ENCODE measurements around the gene CCDC8. TPM values are rescaled to one million over a fixed set of nuclear protein-coding genes. Genes with fewer than 3 reads are reported as not detected.
"Not testable (repeated sequence)": the region's sequence is repeated elsewhere in the genome, so short reads cannot be mapped to it uniquely, and the experiment has no call there.

CCDC8 gene
- total RNA-seq, 1 experiment from 2014 or later = 18.6 TPM

DNA sequence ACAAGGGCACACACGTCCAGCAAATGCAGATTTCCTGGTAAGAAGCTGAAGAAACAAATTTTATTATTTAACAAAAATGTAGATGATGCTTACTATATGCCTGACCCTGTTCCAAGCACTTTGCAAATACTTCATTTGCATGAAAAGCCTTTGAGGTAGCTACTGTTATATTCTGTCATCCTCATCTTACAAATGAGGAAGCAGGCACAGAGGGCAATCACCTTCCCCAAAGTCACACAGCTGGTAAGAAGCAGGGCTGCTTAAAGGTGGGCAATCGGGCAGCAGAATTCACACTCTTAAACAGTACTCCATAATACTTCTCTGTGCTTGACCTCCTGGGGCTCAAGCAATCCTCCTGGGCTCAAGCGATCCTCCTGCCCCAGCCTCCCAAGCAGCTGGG, 33.6 kb upstream of the CCDC8 start:
- Histone ChIP-seq H3K9me3 (replicated peaks) (no peaks in the 10 kb centered on the region; the same call in none of the 2 replicates), H3K27me3 (replicated peaks) (no peaks in the 10 kb centered on the region), H3K27ac (no peak overlapping the region), H3K4me1 (replicated peaks) (peaks cover 6% of the 10 kb centered on the region), H3K4me3 (no peak overlapping the region), H3K36me3 (no peaks in the 10 kb centered on the region)
- DNase-seq (ENCODE audit: low read depth in 1 of 2, low spot score in 2 of 2) = no peak

DNA sequence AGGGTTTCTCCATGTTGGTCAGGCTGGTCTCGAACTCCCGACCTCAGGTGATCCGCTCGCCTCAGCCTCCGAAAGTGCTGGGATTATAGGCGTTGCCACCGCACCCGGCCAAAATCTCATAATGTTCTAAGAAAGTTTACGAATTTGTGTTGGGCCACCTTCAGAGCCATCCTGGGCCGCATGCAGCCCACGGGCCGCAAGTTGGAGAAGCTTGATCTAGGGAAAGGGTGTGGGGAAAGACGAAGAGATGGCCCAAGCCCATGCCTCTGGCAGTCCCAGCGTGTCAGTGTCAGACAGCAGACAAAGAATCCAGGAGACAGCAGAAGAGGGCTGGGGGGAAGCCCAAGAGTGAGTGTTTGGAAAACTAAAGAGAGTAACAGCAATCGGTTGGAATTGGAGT, 32.7 kb upstream of the CCDC8 start:
- Histone ChIP-seq H3K27me3 (replicated peaks) (no peaks in the 10 kb centered on the region), H3K9me3 (replicated peaks) (no peaks in the 10 kb centered on the region; the same call in none of the 2 replicates), H3K4me3 (no peak overlapping the region)

DNA sequence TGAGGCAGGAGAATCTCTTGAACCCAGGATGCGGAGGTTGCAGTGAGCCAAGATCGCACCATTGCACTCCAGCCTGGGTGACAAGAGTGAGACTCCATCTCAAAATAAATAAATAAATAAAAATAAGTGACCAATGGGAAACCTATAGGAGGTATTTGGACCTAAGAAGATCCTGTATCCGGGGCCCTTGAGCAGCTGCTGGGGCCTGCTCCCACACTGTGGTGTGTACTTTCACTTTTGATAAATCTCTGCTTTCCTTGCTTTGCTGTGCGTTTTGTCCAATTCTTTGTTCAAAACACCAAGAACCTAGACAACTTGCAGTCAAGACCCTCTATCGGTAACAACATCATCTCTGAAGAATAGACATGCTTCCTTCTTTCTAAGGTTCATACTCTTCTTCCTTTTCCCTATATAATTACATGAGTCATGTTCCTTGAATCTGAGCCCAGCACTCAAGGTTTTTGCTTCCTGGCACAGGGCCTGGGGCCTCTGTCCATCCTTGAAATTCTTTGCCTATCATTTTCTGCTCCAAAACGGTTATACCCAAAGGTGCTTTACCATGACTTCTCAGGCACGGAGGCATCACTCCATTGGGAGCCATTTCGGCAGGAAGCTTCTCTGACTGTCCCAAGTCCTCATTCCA, 29.6 kb upstream of the CCDC8 start:
- DNase-seq (ENCODE audit: low read depth in 1 of 2, low spot score in 2 of 2) = peak in 1 of 2 experiments; percentile 64
- Histone ChIP-seq H3K36me3 (no peaks in the 10 kb centered on the region), H3K4me3 (no peak overlapping the region), H3K4me1 (replicated peaks) (peaks cover 6% of the 10 kb centered on the region), H3K27ac (no peak overlapping the region), H3K27me3 (replicated peaks) (no peaks in the 10 kb centered on the region), H3K9me3 (replicated peaks) (no peaks in the 10 kb centered on the region)

More for the DNA sequence above, 32.7 kb upstream of the CCDC8 start:
- H3K36me3 ChIP-seq = no peaks in the 10 kb centered on the region
- no peak for DNase-seq (ENCODE audit: low read depth in 1 of 2, low spot score in 2 of 2)
- peaks cover 6% of the 10 kb centered on the region for H3K4me1 ChIP-seq (replicated peaks)
- H3K27ac ChIP-seq = no peak overlapping the region

DNA sequence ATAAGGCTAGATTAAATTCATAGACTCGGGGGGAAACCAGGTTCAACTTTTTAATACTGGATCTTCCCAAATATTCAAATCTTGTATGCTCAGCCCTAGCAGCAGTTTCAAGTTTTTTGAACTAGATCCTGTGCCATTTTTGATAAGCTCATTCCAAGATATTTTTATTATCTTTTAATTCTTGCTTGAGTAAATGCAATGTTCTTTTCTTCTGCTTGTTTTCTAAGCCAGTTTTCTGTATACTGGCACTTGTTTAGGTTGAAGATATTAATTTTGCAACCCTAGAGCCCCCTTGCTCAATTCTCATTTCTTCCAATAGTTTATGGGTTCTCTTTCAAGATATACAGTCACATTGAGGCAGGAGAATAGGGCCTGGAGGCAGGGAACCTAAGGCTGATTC, 28.5 kb upstream of the CCDC8 start:
- no peak for DNase-seq (ENCODE audit: low read depth in 1 of 2, low spot score in 2 of 2)
- H3K4me3 ChIP-seq = no peak overlapping the region

DNA sequence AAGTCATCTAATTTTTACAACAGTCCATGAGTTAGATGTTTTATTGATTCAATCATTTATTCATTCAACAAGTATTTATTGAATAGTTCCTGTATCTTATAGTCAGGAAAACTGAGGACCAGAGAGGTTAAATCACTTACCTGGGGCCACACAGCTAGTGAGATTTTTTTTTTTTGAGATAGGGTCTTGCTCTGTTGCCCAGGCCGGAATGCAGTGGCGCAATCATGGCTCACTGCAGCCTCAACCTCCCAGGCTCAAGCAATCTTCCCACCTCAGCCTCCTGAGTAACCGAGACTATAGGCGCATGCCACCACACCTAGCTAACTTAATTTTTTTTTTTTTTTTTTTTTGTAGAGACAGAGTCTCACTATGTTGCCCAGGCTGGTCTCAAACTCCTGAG, 22.3 kb upstream of the CCDC8 start:
- H3K4me1 ChIP-seq (replicated peaks); H3K27me3 ChIP-seq (replicated peaks); H3K36me3 ChIP-seq; H3K4me3 ChIP-seq; H3K27ac ChIP-seq; H3K9me3 ChIP-seq (replicated peaks); DNase-seq (ENCODE audit: low read depth in 1 of 2, low spot score in 2 of 2): not testable (repeated sequence)

More for the DNA sequence above, 28.5 kb upstream of the CCDC8 start:
- peaks cover 6% of the 10 kb centered on the region for H3K4me1 ChIP-seq (replicated peaks)
- no peak overlapping the region for H3K27ac ChIP-seq
- H3K36me3 ChIP-seq = no peaks in the 10 kb centered on the region
- H3K9me3 ChIP-seq (replicated peaks) = no peaks in the 10 kb centered on the region
- H3K27me3 ChIP-seq (replicated peaks) = no peaks in the 10 kb centered on the region

DNA sequence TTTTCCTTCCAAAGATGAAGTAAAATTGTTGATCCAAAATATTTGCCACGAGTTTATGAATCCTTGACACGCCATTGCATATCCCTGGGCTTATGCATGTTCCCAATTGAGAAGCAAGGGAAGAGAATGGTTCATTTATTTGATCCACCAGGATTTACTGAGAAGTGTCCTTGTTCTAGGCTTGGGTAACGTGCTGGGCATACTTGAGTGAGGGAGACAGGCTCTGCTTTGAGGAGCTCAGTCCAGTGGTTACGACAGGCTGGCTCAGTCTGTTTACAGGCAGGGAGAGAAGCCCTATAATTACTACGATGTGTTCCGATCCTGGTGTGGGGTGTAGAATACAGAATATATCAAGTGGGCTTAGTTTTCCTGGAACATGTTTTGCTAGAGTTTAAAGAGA, 21.6 kb upstream of the CCDC8 start:
- no peak for DNase-seq (ENCODE audit: low read depth in 1 of 2, low spot score in 2 of 2)
- no peaks in the 10 kb centered on the region for H3K9me3 ChIP-seq (replicated peaks)

DNA sequence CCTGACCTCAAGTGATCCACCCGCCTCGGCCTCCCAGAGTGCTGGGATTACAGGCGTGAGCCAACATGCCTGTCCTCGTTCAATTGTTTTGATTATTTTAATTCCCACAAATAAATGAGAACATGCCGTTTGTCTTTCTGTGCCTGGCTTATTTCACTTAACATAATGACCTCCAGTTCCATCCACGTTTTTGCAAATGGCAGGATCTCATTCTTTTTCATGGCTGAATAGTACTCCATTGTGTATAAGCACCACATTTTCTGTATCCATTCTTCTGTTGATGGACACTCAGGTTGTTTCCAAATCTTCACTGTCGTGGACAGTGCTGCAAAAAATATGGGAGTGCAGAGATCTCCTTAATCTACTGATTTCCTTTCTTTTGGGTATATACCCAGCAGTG, 20.1 kb upstream of the CCDC8 start:
- not testable (repeated sequence) for H3K9me3 ChIP-seq (replicated peaks); H3K27me3 ChIP-seq (replicated peaks); H3K36me3 ChIP-seq; H3K4me1 ChIP-seq (replicated peaks); H3K27ac ChIP-seq; DNase-seq (ENCODE audit: low read depth in 1 of 2, low spot score in 2 of 2); H3K4me3 ChIP-seq

More for the DNA sequence above, 21.6 kb upstream of the CCDC8 start:
- no peaks in the 10 kb centered on the region; the same call in 1 of the 2 replicates for H3K27me3 ChIP-seq (replicated peaks)
- H3K36me3 ChIP-seq = no peaks in the 10 kb centered on the region
- H3K27ac ChIP-seq = no peak overlapping the region
- H3K4me3 ChIP-seq = no peak overlapping the region
- no peaks in the 10 kb centered on the region for H3K4me1 ChIP-seq (replicated peaks)

DNA sequence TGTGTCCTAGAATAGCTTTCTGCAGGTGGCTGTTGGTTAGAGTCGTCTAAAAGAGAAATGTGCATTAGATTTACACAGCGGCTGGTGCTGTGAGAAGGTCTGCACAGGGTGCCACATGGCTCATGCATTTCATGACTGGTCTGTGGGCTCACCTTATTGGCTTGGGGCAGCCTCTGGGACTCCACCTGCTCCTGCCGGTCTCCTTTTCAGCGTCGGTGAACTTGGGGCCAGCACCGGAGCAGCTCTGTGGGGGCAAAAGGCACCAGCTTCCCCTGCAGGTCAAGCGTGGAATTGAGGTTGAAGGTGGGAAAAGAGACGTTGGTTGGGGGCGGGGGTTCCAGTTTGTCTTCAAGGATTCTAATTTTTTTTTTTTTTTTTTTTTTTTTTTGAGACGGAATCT, 18.5 kb upstream of the CCDC8 start:
- Histone ChIP-seq H3K4me3 (no peak overlapping the region), H3K27ac (no peak overlapping the region), H3K4me1 (replicated peaks) (peaks cover 4% of the 10 kb centered on the region; the same call in 1 of the 2 replicates), H3K27me3 (replicated peaks) (peaks cover 5% of the 10 kb centered on the region), H3K9me3 (replicated peaks) (no peaks in the 10 kb centered on the region), H3K36me3 (no peaks in the 10 kb centered on the region)
- DNase-seq (ENCODE audit: low read depth in 1 of 2, low spot score in 2 of 2) = no peak

DNA sequence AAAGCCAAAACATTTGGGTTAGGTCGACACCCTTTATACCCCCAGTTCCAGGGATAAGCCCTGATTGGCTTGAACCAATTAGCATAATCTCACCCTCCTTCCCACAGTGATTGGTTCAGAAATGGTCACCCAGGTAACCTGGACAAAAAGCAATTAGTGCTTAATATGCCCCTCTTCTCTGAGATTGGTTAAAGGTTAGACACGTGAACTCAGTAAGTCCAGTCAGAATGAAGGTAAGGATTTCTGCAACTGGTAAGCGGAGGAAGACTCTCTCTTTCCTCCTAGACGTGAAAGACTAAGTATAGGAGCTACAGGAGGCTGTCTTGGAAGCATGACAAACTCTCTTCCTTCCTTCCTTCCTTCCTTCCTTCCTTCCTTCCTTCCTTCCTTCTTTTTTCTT, 16.6 kb upstream of the CCDC8 start:
- Histone ChIP-seq H3K9me3 (replicated peaks) (no peaks in the 10 kb centered on the region), H3K4me1 (replicated peaks) (peaks cover 4% of the 10 kb centered on the region; the same call in 1 of the 2 replicates), H3K36me3 (no peaks in the 10 kb centered on the region), H3K4me3 (no peak overlapping the region), H3K27ac (no peak overlapping the region), H3K27me3 (replicated peaks) (peaks cover 5% of the 10 kb centered on the region)
- no peak for DNase-seq (ENCODE audit: low read depth in 1 of 2, low spot score in 2 of 2)

DNA sequence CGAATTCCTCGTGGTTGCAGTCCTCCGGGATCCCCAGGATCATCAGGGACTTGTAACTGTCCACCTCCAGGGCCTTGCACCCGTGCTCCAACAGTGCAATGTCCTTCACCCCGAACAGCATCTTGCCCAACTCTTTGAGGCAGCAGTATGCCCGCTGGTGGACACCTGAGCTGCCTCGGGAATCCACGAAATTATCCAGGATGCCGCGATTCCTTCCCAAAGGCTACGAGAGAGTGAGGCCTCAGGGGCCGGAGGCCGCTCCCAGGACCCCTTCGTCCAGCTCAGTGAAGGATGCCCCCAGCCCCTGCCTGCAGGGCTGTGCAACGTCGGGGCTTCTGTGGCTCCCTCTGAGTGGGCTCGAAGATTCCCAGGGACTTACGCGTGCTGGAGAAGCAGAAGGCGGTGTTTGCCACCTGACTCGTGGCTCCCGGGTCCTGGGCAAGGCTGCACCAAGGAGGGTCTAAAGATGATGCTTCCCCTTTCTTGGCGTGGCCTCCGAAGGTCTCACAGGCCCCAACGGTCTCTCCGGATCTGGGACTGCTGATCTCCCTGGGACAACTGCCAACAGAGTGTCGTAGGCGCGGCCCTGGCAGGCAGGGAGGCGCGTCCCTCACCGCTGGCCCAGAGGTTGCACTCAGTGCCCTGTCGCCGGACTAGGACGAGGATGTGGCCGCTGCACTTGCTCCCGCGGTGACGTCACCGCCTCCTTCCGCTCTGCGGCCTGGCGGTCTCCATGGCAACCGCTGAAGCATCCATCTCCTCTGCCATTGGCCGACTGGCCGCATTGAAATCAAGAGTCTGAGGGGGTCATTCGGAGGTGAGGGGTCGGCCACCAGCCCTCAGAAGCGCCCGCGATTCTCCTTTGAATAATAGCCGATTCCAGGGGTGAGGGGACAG, 15.1 kb upstream of the CCDC8 start, which contains the start of gene PNMA8C:
TSS of gene PNMA8C (minus strand) at position 698 of the 897 bp plus-strand sequence. CDS start at position 121, 577 bp downstream.
- Histone ChIP-seq H3K4me3 (no peak within 1 kb of the TSS), H3K36me3 (no peaks in the 10 kb centered on the region), H3K4me1 (replicated peaks) (peaks cover 4% of the 10 kb centered on the region; the same call in 1 of the 2 replicates), H3K27me3 (replicated peaks) (peaks cover 5% of the 10 kb centered on the region), H3K9me3 (replicated peaks) (no peaks in the 10 kb centered on the region), H3K27ac (no peak within 1 kb of the TSS)
- peak; percentile 26 to 64 for DNase-seq (ENCODE audit: low read depth in 1 of 2, low spot score in 2 of 2)

DNA sequence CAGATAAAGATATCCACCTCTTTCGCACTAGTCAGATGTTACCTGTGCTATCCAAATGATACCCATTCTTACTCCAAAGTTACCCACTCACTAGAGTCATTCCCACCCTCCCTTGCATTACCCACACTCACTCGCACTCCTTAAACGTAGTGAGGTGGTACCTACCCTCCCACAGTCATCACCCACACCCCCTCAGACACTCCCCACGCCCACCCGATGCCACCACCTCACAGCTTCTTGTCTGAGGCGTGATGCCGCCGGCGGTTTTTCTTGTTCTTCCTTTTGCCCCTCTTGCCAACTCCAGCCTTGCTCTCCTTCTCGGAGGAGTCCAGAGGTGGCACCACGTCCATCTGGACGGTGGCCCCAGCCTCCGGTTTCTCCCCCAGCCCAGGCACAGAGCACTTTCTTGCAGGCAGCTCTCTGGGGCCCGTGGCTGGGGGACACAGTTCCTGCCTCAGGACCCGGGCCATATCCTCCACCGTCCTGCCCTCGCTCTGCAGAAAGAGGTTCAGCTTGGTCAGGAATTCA, 14.2 kb upstream of the CCDC8 start:
- peaks cover 4% of the 10 kb centered on the region; the same call in 1 of the 2 replicates for H3K4me1 ChIP-seq (replicated peaks)
- peaks cover 5% of the 10 kb centered on the region for H3K27me3 ChIP-seq (replicated peaks)
- H3K4me3 ChIP-seq = no peak overlapping the region
- H3K27ac ChIP-seq = no peak overlapping the region
- H3K36me3 ChIP-seq = no peaks in the 10 kb centered on the region
- no peak for DNase-seq (ENCODE audit: low read depth in 1 of 2, low spot score in 2 of 2)
- no peaks in the 10 kb centered on the region for H3K9me3 ChIP-seq (replicated peaks)

DNA sequence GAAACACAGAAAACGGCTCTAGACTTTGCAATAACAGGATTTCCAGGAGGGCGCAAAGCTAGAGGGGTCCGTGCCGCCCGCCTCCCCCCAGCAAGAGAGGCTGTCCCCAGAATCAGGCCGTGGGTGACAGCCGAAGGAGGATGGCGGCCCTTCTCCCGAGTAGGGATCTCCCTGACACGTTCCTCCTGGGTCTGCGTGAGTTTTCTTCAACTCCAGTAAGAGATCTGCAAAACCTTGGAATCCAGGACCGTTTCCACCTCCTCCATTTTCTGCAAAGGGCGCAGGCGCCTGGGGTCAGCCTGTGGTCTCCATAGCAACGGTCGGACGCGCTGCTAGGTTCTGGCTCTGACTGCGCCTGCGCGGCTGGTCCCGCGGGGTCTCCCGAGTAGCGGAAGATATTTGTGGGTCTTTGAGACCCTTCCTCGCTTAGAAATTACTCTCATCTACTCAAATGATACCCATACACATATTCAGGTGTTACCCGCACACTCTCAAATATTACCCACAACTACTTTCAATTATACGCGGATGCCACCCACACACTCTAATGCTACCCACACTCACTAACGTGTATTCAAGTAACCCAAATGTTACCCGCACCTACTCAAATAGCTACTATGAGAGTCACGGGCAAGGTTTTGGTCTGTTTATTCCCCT, 13.3 kb upstream of the CCDC8 start:
- Histone ChIP-seq H3K9me3 (replicated peaks) (no peaks in the 10 kb centered on the region), H3K27me3 (replicated peaks) (peaks cover 5% of the 10 kb centered on the region), H3K36me3 (no peaks in the 10 kb centered on the region), H3K27ac (no peak overlapping the region), H3K4me3 (no peak overlapping the region), H3K4me1 (replicated peaks) (peaks cover 4% of the 10 kb centered on the region; the same call in 1 of the 2 replicates)
- DNase-seq (ENCODE audit: low read depth in 1 of 2, low spot score in 2 of 2) = no peak

DNA sequence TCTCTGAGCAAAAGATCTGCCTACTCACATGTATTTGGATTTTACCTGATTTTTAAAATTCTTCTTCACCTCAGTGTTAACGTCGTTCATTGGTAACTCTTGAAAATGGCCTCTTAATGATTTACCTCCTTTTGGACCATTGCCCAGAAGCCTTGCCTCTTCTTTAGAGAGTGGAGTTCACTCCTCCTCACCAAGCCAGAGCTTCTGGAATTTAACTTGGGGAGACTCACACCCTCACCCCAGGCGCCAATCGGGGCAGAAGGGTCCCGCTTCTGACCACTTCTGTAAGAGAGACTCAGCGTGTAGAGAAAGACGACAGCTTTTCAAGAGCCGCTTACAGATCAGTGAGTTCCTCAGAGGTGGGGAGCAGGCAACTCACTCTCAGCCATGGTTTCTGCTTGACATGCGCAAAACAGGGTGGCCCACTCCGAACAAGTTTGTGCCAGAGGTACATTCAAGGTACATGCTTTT, 12.7 kb upstream of the CCDC8 start:
- Histone ChIP-seq H3K36me3 (no peaks in the 10 kb centered on the region), H3K27ac (no peak overlapping the region), H3K4me1 (replicated peaks) (peaks cover 4% of the 10 kb centered on the region; the same call in 1 of the 2 replicates), H3K27me3 (replicated peaks) (peaks cover 5% of the 10 kb centered on the region), H3K4me3 (no peak overlapping the region), H3K9me3 (replicated peaks) (no peaks in the 10 kb centered on the region)
- no peak for DNase-seq (ENCODE audit: low read depth in 1 of 2, low spot score in 2 of 2)

Measured in SJSA1 (cell line).